GM12872 (cell line): Measurements from ENCODE around the gene SLC34A2.

Source experiments
- TF ChIP-seq, protein P1 (sequence below): IDR thresholded peaks from 3 replicates; pipeline ENCODE4 v1.5.1; 2011; ENCODE audit warnings: low read depth, mild to moderate bottlenecking, low read length, moderate library complexity; ENCODE audit not compliant: insufficient read depth

SLC34A2 gene

DNA sequence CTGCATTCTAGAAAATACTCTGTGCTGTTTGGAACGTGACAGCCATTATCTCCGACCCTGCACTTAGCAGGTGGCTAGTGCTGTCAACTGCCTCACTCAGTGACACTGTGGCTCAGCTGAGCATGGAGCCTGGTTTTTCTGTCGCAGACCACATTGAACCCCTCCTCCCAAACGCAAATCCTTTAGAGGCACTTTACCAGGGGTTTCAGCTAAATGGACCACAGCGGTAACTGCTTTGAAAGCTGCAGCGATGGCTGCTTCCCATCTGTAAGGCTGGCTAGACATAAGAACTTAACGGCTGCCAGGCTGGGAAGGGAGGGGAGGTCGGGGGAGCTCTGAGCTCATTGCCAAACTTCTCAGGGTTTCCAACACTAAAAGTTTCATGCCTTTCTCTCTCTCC, 8.1 kb downstream of the SLC34A2 start:
- TF ChIP-seq, protein P1, sequence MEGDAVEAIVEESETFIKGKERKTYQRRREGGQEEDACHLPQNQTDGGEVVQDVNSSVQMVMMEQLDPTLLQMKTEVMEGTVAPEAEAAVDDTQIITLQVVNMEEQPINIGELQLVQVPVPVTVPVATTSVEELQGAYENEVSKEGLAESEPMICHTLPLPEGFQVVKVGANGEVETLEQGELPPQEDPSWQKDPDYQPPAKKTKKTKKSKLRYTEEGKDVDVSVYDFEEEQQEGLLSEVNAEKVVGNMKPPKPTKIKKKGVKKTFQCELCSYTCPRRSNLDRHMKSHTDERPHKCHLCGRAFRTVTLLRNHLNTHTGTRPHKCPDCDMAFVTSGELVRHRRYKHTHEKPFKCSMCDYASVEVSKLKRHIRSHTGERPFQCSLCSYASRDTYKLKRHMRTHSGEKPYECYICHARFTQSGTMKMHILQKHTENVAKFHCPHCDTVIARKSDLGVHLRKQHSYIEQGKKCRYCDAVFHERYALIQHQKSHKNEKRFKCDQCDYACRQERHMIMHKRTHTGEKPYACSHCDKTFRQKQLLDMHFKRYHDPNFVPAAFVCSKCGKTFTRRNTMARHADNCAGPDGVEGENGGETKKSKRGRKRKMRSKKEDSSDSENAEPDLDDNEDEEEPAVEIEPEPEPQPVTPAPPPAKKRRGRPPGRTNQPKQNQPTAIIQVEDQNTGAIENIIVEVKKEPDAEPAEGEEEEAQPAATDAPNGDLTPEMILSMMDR, result no peak

DNA sequence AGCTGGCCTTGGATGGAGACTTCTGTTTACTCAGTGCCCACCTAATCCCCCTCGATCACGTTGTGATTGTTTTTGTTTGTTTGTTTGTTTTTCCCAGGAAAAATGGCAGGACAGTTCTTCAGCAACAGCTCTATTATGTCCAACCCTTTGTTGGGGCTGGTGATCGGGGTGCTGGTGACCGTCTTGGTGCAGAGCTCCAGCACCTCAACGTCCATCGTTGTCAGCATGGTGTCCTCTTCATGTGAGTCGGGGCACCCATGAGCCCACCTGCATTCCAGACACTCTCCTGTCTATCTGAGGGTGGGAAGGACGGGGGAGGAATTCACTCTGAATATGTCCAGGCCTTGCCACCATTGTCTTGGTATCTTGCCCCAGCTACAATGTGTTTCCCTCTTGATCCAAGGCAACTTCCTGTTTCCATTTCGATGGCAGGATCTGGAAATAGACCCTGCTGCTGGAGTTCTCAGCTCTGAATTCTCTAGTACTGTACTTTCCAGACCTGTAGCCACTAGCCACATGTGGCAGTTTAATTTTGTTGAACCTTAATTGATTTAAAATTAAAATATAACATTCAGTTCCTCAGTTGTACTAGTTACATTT, 10.5 kb downstream of the SLC34A2 start:
- TF ChIP-seq, protein P1, result no peak

DNA sequence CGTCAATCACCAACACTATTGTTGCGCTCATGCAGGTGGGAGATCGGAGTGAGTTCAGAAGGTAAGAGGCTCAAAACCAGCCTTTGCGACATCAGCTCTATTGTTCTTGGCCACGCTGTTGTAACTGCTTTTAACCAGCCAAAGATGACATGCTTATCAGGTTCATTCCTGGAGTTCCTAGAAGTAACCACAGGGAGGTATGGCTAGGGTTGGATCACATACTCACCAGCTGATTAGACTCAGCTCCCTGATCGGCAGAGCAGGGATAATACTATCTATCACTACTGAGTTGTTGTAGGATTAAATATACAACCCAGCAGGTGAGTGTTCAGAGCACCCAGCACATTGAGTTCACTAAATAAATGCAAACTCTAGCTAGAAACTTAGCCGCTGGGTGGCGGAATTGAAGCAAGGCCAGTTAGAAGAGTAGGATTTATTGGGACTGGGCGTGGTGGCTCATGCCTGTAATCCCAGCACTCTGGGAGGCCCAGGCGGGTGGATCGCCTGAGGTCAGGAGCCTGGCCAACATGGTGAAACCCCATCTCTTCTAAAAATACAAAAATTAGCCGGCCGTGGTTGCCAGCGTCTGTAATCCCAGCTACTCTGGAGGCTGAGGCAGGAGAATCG, 12.4 kb downstream of the SLC34A2 start:
- TF ChIP-seq, protein P1, result no peak

DNA sequence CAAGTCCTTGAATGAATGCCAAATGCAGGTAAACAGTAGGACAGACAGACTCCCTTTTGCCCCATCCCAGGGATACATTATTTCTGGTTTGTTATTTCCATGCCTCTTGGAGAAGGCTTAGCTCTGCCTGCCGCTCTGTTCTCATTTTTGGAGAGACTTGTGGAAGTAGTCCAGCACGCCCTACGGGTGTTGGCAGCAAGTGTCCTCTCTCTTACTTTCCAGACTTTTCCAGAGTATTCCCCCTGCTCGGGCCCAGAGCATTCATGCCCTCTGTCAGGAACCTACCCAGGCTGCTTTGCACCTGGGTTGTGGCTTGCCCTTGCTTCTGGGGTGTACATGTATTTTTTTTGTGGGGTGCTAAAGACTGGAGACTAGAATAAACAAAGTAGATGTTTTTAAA, 15.3 kb downstream of the SLC34A2 start:
- TF ChIP-seq, protein P1, result no peak

DNA sequence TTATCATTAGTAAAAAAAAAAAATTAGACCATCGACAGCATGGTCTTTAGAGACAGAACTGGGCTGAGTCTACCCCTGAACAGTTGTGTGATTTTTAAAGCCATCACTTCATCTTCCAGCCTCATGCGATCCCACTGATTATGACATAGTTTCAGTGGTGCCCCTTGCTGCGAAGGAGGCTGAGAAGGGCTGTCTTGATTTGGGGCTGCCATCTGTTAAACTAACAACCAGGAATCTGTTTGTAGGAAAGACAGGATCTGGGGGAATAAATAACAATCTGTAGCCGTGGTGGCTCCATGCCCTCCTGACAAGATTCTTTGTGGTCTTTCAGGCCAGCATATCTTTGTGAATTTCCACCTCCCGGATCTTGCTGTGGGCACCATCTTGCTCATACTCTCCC, 17.1 kb downstream of the SLC34A2 start:
- TF ChIP-seq, protein P1, result no peak

DNA sequence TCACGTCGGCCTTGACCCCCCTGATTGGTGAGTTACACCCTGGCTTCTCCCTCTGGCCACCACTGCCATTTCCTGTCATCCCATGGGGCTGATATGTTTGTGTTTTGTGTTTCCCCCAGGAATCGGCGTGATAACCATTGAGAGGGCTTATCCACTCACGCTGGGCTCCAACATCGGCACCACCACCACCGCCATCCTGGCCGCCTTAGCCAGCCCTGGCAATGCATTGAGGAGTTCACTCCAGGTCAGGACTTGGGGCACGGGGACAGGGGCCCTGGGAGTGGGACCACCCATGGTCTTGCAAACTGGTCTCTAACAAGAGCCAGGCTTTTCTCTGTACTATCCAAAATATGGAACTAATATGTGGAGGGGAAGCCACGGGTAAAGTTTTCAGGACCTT, 18.7 kb downstream of the SLC34A2 start:
- TF ChIP-seq, protein P1, result no peak

DNA sequence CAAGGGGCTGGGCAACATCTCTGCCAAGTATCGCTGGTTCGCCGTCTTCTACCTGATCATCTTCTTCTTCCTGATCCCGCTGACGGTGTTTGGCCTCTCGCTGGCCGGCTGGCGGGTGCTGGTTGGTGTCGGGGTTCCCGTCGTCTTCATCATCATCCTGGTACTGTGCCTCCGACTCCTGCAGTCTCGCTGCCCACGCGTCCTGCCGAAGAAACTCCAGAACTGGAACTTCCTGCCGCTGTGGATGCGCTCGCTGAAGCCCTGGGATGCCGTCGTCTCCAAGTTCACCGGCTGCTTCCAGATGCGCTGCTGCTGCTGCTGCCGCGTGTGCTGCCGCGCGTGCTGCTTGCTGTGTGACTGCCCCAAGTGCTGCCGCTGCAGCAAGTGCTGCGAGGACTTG, 20.6 kb downstream of the SLC34A2 start:
- TF ChIP-seq, protein P1, result no peak
